EH (cell line): ENCODE data around the gene TAF8.

Source experiments
- DNase-seq: peaks from one replicate; pipeline ENCODE4 v3.0.0-alpha.2; 2015; ENCODE audit warnings: low read depth

The TAF8 gene

GRCh38 chr6:42059743-42060142 is 9.4 kb downstream of the TAF8 start:
- no peak for DNase-seq

DNA sequence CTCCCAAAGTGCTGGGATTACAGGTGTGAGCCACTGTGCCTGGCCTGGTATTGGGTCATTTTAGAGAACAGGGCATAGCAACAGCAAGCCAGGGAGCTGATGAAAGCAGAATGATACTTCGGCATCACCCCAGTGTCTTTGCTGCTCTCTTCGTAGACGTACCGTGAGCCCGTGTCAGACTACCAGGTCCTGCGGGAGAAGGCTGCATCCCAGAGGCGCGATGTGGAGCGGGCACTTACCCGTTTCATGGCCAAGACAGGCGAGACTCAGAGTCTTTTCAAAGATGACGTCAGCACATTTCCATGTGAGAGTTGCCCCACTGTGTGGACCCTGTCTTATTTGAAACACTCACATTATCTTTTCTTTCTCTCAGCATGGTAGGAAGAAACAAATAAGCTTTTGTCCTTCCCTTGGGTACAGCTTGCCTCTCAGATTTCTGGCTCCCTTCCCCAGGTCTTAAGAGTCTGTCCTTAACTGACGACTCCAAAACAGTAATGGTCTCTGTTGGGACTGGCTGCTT is 15.9 kb downstream of the TAF8 start:
- DNase-seq, result no peak

DNA sequence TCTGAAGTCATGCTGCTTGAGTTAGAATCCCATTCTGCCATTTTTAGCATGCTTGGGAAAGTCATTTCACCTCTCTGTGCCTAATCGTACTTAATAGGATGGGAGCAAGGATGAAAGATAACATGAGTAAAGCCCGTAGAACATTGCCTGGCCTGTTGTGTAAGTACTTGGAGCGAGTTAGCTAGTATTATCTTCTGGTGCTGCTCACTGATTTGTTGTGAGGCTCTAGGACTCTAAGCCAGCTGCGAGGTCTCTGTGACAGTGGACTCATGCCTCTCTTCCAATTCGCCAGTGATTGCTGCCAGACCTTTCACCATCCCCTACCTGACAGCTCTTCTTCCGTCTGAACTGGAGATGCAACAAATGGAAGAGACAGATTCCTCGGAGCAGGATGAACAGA is 17.8 kb downstream of the TAF8 start:
- DNase-seq, result no peak

- no peak for DNase-seq
These were observed 18.7 kb downstream of the TAF8 start for GRCh38 chr6:42068872-42069522.

- no peak for DNase-seq
These were observed 21.7 kb downstream of the TAF8 start for GRCh38 chr6:42071881-42072583.

DNA sequence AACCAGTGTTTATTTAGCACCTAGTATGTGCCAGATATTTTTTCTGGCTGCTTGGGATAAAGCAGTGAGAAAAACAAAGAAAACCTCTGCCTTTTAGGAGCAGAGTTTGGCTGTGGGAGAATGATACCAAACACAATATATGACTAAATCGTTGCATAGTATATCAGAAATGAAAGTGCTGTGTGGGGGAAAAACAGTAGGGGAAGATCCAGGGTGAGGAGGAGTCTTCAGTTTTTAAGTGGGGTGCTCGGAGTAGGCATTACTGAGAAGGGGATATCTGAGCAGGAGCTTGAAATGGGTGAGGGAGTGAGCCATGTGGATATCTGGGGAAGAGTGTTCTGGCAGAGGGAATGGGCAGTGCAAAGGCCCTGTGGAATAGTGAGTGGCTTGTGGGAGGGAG is 23.0 kb downstream of the TAF8 start:
- DNase-seq, result no peak

GRCh38 chr6:42075159-42075838 is 25.0 kb downstream of the TAF8 start:
- DNase-seq, result peak; percentile 75

DNA sequence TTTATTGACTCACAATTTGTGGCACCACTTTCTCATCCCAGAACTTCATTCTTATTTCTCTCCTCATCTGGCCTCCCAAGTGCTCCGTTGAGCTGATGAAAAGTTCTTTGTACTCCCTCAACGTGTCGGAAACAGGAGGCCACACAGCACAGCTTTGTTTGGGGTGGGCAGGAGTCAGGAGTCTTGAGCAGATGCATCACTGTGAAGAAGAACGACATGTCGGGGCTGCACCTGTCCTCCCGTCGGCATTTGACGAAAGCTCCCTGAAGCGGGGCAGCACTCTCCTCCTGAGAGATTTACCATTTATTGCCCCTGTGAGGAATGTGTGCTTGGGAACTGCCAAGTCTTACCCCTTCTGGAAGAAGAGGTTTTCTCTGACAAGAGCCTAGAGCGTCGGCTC is 28.1 kb downstream of the TAF8 start:
- no peak for DNase-seq

DNA sequence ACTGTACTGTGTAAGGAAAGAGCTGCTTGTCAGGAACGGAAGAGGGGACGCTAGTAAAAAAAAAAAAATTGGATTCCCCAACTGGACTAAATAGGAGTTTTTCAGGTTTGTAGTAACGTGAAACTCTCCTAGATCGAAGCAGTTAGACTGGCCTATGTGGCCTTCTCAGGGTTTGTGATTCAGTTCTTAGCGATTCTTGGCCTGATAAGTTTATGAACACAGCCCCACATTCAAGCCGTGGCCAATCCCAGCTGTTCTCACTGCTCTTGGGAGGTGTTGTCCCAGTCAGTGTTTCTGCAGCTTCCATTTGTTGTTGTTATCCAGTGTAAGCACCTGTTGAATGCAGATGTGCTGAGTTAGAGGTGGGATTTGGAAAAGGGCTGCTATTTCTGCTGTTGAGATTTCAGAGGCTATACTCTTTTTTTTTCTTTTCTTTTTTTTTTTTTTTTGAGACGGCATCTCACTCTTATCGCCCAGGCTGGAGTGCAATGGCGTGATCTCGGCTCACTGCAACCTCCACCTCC is 29.7 kb downstream of the TAF8 start:
- no peak for DNase-seq

DNA sequence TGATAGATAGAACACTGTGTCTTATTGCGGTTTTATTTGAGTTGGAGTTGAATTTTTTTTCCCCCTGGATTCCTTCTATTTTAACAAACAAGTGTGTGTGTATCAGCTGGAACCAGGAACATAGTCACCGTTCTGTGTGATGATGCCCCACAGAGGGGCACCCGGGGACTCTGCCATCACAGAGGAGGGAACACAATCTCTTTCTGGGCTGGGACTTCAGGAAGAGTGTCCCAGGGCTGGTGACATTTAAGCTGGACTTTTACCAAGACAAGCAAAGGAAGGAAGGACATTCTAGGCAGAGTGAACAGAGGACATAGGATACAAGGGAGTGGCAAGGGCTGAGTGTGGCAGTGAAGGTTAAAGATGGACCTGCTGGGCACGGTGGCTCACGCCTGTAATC is 33.2 kb downstream of the TAF8 start:
- no peak for DNase-seq

GRCh38 chr6:42084889-42085288 is 34.6 kb downstream of the TAF8 start:
- DNase-seq, result no peak

- DNase-seq, result peak; percentile 15
These were observed 36.0 kb downstream of the TAF8 start for GRCh38 chr6:42086046-42087035.

DNA sequence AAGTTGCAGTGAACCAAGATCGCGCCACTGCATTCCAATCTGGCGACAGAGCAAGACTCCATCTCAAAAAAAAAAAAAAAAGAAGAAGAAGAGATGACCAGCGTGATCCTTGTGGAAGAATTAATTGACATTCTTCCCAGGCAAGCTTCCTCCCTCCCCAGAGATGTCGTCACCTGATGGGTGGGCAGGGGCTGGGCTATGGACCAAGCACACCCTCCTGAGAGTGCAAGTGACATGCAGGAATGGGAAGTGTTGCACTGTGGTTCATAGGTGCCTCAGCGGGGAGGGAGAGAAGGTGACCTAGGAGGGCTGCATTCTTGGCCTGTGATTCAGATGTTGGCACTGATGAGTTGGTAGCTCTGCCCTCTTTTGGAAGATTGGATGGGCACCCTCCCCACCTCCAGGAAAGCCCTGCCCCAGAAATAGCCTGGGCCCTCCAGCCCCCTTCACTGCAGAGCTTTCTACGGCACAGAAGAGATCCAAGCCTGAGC is 37.8 kb downstream of the TAF8 start:
- DNase-seq, result peak; percentile 83

DNA sequence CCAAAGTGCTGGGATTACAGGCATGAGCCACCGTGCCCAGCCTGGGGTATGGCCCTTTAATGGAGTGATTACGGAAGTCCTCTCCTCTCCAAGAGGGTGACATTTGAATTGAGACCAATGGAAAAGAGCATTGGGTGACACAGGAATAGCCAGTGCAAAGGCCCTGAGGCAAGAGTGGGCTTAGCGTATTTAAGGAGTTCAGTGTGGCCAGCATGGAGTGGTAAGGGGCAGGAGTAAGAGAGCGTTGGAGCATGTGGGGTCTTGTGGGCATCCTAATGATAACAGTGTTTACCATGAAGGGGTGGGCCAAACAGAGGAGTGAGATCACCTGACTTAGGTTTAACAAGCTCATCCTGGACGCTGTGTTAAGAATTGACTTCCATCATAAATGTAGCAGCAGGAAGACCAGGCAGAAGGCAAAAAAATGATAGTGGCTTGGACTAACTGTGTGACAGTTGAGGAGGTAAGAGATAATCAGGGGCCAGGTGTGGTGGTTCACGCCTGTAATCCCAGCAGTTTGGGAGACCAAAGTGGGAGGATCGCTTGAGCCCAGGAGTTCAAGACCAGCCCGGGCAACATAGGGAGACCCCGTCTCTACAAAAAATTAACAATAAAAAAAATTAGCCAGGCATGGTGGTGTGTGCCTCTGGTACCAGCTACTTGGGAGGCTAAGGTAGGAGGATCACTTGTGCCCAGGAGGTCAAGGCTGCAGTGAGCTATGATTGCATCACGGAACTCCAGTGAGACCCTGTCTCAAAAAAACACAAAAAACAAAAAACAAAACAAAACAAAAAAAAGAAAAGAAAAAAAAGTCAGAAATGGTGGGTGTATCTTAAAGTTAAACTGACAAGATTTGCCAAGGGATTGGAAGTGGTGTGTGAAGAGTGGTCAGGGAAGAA is 40.7 kb downstream of the TAF8 start:
- no peak for DNase-seq

GRCh38 chr6:42091718-42092023 is 41.3 kb downstream of the TAF8 start:
- DNase-seq, result no peak

- no peak for DNase-seq
These were observed 43.4 kb downstream of the TAF8 start for GRCh38 chr6:42093582-42094329.

GRCh38 chr6:42095094-42095493 is 44.8 kb downstream of the TAF8 start:
- no peak for DNase-seq

GRCh38 chr6:42095776-42096541 is 45.6 kb downstream of the TAF8 start:
- peak; percentile 9 for DNase-seq
